NCI-H2081 treated with DMSO at 0.1 percent for 48 hours (cell line): ENCODE data around the gene ZNF268.
"Not testable (repeated sequence)": the region's sequence is repeated elsewhere in the genome, so short reads cannot be mapped to it uniquely, and the experiment has no call there.

Experiments used
- DNase-seq: peaks from one replicate; lab custom pipeline; 2025; lab: John Stamatoyannopoulos, UW

The ZNF268 gene

DNA sequence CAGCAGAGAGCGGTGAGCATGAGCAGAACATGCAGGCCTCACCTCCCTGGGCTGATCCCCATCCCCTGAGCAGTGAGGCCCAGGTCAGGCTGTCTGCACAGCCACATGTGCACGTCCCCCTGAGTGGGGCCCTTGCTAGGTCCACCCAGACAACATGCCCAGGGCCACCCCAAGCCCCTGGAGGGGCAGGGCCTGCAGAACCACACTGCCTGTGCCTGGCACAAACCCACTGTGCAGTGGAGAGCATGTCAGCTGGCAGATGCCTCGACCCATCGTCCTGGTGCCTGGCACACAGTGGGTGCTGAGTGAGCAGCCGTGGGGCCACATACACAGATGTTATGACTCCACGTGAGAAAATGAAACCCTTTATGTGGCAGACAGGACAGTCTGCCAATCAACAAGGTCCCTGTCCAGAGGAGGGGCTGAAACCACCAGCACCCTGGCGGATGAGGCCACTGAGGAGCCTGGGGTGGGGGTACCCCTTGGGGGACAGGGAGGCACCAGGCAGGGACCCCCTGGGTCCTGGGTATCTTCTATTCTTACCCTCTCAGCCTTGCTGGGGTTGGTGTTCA, 46.1 kb downstream of the ZNF268 start:
- no peak for DNase-seq

DNA sequence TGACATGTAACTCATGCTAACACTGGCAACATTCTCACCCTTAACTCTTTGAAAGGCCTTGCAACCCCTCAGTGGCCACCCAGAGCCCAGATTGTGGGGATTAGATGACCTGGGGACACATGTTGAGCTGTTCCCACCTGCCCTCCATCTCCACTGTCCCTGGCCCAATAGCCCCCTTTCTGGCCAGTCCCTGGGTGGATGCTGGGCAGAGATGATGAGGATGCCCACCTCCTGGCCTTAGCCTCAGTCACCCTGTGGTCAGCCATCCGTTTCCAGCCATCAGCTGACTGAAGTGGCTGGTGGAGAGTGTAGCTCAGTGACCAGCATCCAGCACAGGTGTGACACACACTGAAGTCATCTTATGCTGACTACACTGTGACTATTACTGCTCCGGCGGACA, 49.7 kb downstream of the ZNF268 start:
- no peak for DNase-seq

DNA sequence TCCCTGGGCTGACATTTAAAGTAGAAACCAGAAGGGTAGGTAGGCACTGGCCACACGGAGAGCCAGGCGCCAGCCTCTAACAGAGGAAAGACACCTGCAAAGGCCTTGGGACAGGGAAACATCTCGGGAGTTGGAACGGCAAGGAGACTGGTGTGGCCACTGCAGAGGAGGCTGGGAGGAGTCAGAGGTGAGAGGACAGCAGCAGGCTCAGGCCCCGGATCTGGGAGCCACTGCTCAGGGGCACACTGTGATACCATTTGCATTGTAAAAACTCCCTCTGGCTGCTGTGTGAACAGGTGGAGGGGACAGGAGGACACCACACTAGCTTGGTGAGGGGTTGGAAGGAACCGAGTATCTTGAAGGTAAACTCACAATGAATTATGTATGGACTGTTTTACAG, 51.7 kb downstream of the ZNF268 start:
- DNase-seq = no peak

DNA sequence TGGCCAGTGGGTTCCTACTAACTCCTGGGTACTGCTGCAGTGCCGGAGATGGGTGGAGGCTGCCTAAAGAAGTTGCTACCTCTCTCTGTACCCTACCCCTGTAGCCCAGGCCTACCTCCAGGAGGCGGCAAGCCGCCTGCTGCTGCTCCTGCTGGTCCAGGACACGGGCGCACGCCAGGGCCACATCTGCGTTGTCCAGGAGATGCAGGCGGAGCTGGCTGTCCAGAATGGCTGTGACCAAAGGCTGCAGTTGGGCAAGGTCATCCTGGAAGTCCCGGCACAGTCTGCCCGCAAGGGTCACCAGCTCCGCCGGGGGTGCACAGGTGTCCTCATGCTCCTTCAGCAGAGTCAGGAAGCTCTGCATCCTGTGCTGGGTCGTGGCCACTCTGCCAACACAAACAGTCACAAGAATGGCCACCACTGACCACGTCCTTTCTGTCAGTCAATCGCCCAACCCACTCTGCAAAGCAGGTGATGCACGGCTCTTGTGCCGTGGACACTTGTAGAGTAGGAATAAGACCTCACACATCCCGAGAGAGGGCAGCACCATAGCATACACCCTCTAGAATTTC, 52.8 kb downstream of the ZNF268 start:
- no peak for DNase-seq

DNA sequence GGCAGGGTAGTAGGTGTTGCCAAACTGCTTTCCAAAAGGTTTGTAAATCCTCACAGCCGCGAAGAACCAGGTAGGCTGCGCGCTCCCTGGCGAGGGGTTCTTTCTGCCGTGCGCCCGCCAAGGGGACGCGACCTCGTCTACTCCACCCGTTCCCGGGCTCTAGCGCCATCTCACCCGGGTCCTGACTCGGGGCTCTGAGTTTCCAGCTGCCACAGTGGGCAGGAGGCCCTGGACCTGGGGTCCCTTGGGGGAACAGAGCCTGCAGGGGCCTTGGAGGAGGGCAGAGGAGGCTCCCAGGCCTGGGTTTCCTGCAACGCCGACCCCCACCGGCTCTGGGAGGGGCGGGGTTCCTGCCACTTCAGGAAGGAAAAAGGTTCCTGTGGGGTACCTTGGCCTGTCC, 53.7 kb downstream of the ZNF268 start:
- no peak for DNase-seq

DNA sequence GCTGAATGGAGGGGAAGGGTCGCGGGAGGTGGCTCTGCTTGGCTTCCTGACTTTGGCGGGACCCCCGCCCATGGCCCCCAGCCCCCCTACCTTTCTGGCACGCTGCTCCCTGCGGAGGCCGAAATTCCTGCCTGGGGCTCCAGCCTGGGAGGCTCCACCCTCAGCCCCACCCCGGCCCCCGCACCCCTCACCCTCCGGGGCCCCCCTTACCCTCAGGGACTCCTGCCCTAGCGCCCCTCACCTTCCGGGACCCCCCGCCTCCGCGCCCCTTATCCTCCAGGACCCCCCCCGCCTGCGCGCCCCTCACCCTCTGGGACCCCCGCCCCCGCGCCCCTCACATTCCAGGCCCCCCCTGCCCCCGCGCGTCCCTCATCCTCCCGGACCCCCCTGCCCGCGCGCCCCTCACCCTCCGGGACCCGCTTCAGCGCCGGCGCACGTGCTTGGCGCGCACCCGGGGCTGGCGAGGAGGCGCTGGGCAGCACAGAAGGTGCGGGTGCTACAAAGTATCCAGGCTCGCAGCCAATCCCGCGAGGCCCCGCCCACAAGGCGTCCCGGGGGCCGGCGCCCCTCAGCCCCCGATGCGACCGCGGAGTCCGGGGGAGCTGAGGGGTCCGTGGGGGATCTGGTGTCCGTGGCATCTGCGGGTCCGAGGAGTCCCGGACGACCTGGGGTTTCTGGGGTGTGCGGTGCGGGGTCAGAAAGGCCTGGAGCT, 54.3 kb downstream of the ZNF268 start, which contains the start of gene ANHX:
Gene ANHX (minus strand): TSS at position 477 of the 712 bp plus-strand sequence. CDS start 1,521 bp downstream, outside the sequence.
- DNase-seq = no peak

DNA sequence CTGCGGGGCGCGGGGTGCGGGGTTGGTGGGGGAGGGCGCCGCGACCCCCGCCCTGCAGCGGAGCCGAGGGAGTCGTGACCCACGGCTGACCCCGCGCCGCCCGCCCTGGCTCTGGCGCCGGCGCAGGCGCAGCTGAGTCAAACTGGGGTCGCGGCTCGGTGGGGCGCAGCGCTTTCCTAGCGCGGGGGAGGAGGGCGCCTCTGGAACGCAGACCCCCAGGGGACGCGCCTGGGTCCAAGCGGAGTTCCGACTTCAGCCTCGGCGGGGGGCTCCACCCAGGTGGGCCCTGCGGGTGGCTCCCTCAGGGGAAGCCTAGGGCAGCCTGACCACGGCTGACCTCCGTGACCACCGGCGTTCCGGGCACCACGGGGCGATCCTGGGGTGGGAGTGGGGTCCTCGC, 54.8 kb downstream of the ZNF268 start:
- DNase-seq = no peak

DNA sequence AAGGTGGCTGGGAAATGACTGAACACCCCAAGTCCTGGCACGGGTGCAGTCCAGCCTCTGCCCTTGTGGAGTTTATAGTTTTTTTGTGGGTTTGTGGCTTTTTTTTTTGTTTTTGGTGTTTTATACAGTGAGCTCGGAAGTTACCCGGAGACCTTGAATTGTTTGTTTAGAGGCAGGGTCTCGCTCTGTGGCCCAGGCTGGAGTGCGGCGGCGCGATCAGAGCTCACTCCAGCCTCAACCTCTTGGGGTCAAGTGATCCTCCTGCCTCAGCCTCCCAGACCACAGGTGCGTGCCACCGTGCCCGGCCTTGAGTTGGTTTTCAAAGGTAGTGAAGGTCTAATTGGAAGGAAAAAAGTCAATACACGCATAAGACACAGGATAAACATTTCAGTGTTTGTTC, 55.3 kb downstream of the ZNF268 start:
- no peak for DNase-seq

DNA sequence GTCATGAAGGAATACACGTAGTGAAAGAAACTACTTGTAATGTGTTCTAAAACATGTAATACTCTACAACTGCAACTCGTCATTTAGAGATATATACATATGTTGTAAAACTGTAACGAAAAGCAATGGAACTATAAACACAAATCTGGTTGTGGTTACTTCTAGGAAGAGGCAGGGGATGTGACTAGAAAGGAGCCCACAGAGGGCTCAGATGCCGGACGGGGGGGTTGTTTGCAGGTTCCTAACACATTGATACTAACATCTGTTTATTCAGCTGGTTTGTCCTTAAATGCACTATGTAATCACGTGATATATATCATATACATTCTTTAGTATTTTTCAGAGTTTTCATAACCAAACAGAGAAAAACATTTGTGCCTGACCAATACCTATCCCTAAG, 70.4 kb downstream of the ZNF268 start:
- no peak for DNase-seq

DNA sequence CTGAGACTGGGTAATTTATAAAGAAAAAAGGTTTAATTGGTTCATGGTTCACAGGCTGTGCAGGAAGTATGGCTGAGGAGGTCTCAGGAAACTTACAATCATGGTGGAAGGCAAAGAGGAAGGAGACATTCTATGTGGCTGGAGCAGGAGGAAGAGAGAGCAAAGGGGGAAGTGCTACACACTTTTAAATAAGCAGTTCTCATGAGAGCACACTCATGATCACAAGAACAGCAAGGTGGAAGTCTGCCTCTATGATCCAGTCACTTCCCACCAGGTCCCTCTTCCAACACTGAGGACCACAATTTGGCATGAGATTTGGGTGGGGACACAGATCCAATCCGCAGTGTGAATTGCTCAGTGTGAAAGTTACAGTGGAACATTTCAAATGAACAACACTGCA, 74.5 kb downstream of the ZNF268 start:
- not testable (repeated sequence) for DNase-seq

DNA sequence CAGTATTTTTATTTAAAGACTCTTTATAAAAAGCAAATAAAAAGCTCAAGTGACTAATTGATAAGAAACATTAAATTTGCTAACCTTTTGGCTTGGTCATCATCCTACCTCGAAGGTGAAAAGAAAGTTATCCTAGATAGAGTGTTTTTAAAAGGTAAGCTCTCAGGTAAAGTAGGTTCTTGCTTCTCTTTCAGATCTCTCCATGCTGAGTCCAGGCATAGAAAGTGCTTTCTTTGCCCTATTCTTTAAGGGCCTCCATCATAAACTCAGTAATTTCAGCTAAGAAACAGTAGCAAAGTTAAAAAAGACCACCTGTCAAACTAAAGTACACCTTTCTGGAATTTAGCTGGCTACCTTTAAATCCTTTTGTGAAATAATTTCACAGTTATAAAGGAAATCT, 75.0 kb downstream of the ZNF268 start:
- no peak for DNase-seq

DNA sequence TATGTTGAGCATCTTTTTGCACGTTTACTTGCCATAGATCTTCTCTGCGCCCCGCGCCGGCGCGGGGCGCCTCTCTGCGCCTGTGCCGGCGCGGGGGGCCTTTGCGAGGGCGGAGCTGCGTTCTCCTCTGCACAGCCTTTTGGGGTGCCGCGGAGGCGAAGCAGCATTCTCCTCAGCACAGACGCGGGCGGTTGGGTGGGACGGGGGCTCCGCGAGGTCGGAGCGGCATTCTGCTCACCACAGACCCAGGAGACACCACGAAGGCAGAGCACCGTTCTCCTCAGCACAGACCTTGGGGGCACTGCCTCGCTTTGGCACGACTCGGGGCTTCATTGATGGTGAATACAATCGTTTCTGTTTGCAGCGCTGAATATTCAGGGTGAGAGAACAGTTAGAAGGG, 82.9 kb downstream of the ZNF268 start:
- DNase-seq = no peak
